Measurements from ENCODE around the gene DNAJC1. TPM values are rescaled to one million over a fixed set of nuclear protein-coding genes. Genes with fewer than 3 reads are reported as not detected.

The DNAJC1 gene
- total RNA-seq, 2 donors from 2014 or later = 28.9 to 56.9 TPM

- no peak for TF ChIP-seq CTCF (IDR thresholded peaks at IDR 0.05)
- Histone ChIP-seq H3K4me3 (no peak overlapping the region), H3K27me3 (no peaks in the 10 kb centered on the region), H3K4me1 (peaks cover 0 to 11% of the 10 kb centered on the region in 2 donors), H3K27ac (no peak overlapping the region), H3K9me3 (no peaks in the 10 kb centered on the region), H3K36me3 (no peaks in the 10 kb centered on the region)
- no peak for DNase-seq (ENCODE audit: low spot score)
Observed at GRCh38 chr10:21926949-21927348, 76.6 kb downstream of the DNAJC1 start.

GRCh38 chr10:21926358-21926925 is 77.1 kb downstream of the DNAJC1 start:
- no peak overlapping the region for H3K4me3 ChIP-seq
- no peak overlapping the region for H3K27ac ChIP-seq
- peaks cover 0 to 6% of the 10 kb centered on the region in 2 donors for H3K4me1 ChIP-seq
- no peak for TF ChIP-seq CTCF (IDR thresholded peaks at IDR 0.05)
- H3K27me3 ChIP-seq = no peaks in the 10 kb centered on the region
- H3K36me3 ChIP-seq = no peaks in the 10 kb centered on the region
- DNase-seq (ENCODE audit: low spot score) = no peak
- no peaks in the 10 kb centered on the region for H3K9me3 ChIP-seq

GRCh38 chr10:21925851-21926250 is 77.7 kb downstream of the DNAJC1 start:
- no peak overlapping the region for H3K27ac ChIP-seq
- no peak overlapping the region for H3K4me3 ChIP-seq
- no peaks in the 10 kb centered on the region for H3K9me3 ChIP-seq
- DNase-seq (ENCODE audit: low spot score) = no peak
- no peaks in the 10 kb centered on the region for H3K36me3 ChIP-seq
- H3K4me1 ChIP-seq = peaks cover 0 to 6% of the 10 kb centered on the region in 2 donors
- TF ChIP-seq CTCF (IDR thresholded peaks at IDR 0.05) = no peak
- H3K27me3 ChIP-seq = no peaks in the 10 kb centered on the region

- H3K9me3 ChIP-seq = no peaks in the 10 kb centered on the region
- H3K27ac ChIP-seq = no peak overlapping the region
- no peak overlapping the region for H3K4me3 ChIP-seq
- H3K27me3 ChIP-seq = no peaks in the 10 kb centered on the region
- TF ChIP-seq CTCF (IDR thresholded peaks at IDR 0.05) = no peak
- H3K4me1 ChIP-seq = peaks cover 0 to 6% of the 10 kb centered on the region in 2 donors
- no peaks in the 10 kb centered on the region for H3K36me3 ChIP-seq
- DNase-seq (ENCODE audit: low spot score) = no peak
Observed at GRCh38 chr10:21924511-21924910, 79.0 kb downstream of the DNAJC1 start.

- H3K27me3 ChIP-seq = no peaks in the 10 kb centered on the region
- H3K4me1 ChIP-seq = no peaks in the 10 kb centered on the region
- TF ChIP-seq CTCF (IDR thresholded peaks at IDR 0.05) = no peak
- no peaks in the 10 kb centered on the region for H3K9me3 ChIP-seq
- H3K27ac ChIP-seq = no peak overlapping the region
- no peak overlapping the region for H3K4me3 ChIP-seq
- no peaks in the 10 kb centered on the region for H3K36me3 ChIP-seq
- no peak for DNase-seq (ENCODE audit: low spot score)
Observed at GRCh38 chr10:21920633-21921032, 82.9 kb downstream of the DNAJC1 start.

GRCh38 chr10:21919906-21920305 is 83.6 kb downstream of the DNAJC1 start:
- TF ChIP-seq CTCF (IDR thresholded peaks at IDR 0.05) = no peak
- H3K27ac ChIP-seq = no peak overlapping the region

More at GRCh38 chr10:21919906-21920305, 83.6 kb downstream of the DNAJC1 start:
- H3K4me1 ChIP-seq = no peaks in the 10 kb centered on the region
- no peaks in the 10 kb centered on the region for H3K27me3 ChIP-seq
- no peaks in the 10 kb centered on the region for H3K9me3 ChIP-seq
- DNase-seq (ENCODE audit: low spot score) = no peak
- H3K36me3 ChIP-seq = no peaks in the 10 kb centered on the region
- no peak overlapping the region for H3K4me3 ChIP-seq

Data from right atrium auricular region (tissue), 2 donors.